HL-60/S4 (cell line): ENCODE measurements around the gene NPR2.

ENCODE experiments used
- in situ Hi-C: fragments of 300-500 bp; cut with MboI; formaldehyde crosslinking; loops from 2 replicates; pipeline ENCODE4 v1.14.3; 2022; ENCODE audit warnings: low sequenced_read_pairs

The NPR2 gene

DNA sequence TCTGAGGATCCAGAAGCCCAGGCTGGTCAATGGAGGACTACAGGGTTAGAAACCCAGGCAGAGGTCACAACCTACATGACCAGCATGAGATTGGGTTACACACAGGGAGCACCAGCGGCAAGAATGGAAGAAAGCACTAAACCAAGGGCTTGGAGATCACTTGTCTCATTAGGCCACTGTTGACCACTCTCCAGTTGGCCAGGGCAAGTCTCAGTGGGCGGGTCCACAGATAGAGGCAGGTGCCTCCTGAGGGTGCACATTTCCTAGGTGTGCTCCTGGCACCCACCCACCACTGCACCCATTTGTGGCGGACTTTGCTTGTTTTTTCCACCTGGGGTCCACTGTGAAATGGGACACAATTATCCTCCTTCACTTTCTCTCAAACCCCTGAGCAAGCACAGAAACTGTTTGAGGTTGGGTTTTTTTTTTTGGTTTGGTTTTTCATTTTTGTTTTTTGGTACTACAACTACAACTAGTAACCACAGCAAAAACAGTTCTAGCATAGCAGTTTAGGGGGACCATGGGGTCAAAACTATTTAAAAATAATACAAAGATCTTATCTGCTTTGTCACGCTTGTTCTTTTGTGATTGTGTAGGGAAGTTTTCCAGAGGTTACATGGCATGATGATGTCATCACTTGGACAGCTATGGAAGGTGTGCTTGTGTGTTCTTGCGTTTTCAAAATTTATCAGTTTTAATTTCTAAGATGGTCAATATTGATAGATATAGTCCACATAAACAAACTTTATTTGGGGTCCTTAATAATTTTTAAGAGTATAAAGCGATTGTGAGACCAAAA, 6.1 kb downstream of the NPR2 start:
- in situ Hi-C loops, result loop anchor here (25.0 kb wide), 1 partner anchor 90 kb away; no protein-coding TSS in a partner anchor

DNA sequence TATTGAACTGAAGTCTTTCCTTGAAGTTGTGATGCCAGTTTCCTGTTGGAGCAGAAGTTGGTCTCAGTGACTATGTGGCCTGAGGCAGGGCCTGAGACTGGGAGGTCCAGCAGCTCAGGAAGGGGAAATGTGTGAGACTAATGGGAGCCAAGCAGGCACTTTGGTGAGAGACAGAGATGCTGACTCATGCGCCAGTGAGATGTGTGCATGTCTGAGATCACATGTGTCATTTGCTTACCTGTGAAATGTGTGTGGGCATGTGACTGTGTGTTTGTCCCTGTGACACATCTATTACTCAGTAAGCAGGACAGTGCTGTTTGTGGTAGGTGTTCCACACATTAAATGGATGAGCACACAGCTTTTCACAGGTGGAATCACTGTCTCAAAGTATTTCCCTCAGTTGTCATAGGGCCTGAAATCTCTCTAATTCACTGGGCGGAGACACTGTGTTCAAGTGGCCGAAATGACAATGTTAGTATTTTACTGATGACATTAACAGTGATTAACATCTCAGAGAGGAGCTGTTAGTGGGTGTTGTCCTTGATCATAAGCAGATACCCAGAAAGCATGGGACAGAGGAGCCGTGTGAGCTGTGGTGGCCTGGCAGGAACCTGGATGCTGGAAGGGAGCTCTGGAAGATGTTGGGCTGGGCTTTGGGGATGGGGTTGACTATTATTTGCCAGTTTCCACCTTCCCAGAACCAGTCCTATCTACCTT, 7.4 kb downstream of the NPR2 start:
- in situ Hi-C loops, result loop anchor here (25.0 kb wide), 1 partner anchor 88 kb away; no protein-coding TSS in a partner anchor

DNA sequence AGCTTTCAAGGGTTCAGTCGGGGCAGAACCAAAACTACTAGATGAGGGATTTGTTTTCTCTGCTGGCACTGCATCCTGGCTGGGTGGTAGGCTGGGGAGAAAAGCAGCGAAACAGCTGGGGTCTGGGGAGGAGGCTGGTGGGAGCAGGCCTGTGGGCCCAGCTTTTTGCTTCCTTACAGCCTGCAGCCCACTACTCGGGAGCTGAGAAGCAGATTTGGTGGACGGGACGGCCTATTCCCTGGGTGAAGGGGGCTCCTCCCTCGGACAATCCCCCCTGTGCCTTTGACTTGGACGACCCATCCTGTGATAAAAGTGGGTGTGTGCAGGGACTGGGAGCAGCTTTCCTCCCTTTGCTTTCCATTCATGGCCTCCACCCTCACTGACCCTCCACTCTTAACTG, 9.1 kb downstream of the NPR2 start:
- in situ Hi-C loops, result no loop called here

DNA sequence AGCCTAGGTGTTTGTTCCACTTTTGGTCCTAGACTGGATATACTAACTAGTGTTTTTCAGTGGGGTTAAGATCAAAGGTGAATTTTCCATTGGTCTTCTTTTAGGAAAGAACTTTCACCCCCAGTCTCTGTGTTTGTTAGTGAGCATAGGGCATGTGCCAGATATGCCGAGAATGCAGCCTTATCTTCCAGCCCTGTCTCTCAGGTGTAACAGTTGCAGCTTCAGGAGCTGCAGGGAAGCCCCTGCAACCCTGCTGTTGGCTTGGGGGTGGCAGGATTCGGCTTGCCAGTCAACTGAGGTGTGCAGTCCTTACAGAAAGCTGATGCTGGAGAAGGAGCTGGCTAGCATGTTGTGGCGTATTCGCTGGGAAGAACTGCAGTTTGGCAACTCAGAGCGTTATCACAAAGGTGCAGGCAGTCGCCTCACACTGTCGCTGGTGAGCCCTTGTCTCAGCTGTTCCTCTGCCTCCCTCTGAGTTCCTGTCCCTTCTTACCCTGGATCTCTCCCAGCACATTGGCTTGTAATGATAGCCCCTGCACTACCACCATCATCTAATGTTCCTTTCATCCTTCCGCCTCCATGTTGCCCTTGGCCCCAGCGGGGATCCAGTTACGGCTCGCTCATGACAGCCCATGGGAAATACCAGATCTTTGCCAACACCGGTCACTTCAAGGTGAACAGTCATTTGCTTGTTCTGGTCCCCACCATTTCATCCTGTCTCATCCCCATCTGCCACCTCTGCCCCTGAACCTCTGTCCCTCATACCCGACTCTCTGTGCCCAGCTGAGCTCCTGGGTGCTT, 10.1 kb downstream of the NPR2 start:
- in situ Hi-C loops, result no loop called here

DNA sequence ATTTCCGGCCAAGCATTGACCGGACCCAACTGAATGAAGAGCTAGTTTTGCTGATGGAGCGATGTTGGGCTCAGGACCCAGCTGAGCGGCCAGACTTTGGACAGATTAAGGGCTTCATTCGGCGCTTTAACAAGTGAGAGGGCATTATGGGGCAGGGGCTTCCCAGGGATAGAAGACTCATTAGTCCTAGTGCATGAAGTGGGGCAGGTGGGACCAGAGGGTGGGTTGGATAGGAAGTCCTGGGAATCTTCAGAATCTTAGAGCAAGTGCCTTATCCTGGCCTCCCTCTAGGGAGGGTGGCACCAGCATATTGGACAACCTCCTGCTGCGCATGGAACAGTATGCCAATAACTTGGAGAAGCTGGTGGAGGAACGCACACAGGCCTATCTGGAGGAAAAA, 14.7 kb downstream of the NPR2 start:
- in situ Hi-C loops, result no loop called here

DNA sequence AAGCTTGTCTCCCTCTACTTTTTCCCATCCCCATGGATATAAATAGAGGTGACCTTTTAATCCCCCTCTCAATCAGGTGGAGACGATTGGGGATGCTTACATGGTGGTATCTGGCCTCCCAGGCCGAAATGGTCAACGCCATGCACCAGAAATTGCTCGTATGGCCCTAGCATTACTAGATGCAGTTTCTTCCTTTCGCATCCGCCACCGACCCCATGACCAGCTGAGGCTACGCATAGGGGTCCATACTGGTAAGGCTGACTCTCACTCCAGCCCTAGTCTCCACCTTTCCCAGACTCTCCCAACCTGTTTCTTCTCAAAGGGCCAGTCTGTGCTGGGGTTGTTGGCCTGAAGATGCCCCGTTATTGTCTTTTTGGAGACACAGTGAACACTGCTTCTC, 17.0 kb downstream of the NPR2 start:
- in situ Hi-C loops, result no loop called here

DNA sequence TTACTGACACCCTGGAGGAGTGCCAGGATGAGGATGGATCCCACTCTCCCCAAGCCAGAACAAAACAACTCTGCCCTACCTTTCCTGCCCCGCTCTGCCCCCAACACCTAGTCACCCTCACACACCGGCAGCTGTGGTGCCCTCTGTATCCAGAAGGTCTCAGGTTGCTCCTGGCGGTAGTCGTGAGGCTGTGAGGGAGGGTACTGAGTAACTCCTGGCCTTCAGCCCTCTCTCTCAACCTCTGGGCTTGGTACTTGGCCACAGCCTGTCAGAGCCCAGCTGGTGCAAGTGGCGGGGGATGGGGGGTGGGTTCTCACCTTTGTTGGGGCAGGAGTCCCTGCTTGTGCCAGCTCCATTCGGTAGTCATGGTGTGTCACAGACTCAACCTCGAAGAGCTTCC, 18.7 kb downstream of the NPR2 start:
- in situ Hi-C loops, result no loop called here

DNA sequence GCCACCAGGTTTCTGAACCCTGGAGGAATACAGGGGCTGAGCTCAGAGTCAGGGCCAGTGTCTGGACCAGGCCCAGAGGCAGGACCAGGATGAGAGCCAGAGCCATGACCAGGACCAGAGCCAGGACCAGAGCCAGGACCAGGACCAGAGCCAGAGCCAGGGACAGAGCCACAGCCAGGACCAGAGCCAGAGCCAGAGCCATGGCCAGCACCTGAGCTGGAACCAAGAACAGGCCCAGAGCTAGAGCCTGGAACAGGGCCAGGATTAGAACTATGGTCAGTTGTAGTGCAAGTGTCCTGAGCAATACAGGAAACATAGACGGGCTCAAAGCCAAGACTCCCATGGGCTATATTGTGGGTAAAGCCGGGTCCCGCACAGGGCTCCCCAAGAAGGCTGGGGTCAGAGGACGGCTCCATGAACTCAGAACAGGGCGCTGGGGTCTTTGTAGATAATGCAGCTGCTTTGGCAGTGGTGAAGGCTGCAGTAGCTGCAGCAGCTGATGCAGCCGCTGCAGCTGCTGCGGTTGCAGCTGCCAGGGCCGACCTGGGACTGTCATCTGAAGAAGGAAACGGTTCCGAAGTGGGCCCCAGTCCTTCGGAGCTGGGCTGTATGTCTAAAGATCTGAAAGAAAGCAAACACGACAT, 20.1 kb downstream of the NPR2 start:
- in situ Hi-C loops, result no loop called here

DNA sequence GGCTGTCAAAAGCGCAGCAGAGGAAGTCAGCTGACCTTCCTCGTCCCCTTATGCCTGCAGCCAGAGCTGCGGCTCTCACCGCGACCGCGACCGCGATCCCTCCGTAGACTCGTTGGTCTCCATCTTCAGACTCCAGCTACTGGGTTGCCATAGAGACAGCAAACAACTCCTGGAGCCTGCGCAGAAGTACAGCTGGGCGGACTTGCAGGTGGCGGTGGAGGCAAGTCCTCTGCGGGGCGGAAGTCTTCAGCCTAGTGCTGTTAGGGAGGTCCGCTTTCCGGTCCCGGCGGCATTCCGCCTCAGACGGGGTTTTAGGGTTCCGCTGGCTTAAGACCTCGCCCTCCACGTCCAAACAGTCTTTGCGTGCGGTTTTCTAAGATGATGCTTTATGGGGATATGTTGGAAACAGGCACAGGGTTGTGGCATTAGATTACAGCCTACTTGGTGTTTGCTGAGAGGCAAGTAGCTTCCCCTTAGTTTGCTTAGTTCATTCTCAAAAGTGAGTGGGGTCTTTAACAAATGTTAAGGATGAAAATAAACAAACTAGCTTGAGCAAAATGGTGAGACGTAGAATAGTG, 20.7 kb downstream of the NPR2 start, which contains the start of gene SPAG8:
SPAG8 (minus strand) TSS at position 238 of the 578 bp plus-strand sequence; CDS start at position 123, 115 bp downstream.
- in situ Hi-C loops, result no loop called here

DNA sequence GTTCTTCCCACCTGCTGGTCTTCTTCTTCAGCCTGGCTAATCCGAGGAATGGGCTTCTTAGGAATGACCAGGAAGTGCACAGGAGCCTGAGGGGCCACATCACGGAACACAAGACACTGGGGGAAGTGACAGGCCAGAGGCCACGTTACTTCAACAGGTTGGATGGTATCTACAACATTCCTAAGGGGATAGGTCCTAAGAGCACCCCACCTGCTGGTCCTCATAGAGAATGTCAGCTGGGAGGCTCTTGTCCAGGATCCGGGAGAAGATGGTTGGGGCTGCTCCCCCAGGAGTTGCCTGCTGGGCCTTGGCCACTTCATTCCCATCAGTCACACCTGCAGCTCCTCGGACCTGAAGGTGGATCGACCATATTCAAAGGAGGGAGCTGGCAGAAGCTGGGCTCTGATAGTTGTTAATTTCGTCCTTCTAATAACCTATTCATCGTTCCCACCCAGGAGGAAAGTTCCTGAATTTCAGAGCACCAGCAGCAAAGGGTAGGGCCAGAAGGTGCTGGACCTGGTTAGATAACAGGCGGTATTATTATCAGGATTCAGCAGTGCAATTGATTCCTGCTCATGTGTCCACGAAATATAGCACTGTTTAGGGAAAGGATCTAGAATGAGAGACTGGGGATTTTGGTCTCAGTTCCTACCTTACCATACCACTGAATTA, 22.2 kb downstream of the NPR2 start:
- in situ Hi-C loops, result no loop called here

DNA sequence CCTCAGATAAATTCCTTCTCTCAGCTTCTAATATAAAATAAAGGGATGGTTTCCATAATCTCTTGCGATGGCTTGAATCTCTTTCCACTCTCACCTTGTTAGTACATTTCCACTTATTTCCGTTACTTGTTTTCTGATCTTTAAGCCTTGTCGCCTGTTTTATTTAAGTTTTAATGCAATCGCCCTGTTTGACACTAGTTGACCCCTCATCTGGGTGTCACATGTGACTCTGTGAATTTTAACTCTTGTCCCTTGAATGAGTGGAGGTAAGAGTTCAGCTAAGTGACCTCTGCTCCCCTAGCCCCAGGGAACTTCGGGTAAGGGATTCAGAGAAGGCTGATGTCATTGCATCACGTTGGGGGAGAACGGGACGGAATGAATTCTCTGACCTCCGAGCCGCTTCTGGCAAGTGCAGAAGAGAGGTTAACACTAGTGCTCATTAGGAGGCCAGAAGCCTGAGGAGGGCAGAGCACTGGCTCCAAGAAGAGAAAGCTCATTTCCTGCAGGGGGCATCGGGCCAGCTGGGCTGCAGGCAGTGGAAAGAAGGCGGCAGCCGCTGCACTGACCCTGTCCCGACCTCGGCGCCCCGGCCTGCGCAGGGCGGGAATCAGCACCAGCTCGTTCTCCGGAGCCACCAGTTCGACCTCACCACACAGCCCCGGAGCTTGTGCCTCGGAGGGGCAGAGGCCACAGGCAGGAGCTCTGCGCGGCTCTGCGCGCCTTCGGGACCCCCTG, 22.9 kb downstream of the NPR2 start:
- in situ Hi-C loops, result no loop called here

DNA sequence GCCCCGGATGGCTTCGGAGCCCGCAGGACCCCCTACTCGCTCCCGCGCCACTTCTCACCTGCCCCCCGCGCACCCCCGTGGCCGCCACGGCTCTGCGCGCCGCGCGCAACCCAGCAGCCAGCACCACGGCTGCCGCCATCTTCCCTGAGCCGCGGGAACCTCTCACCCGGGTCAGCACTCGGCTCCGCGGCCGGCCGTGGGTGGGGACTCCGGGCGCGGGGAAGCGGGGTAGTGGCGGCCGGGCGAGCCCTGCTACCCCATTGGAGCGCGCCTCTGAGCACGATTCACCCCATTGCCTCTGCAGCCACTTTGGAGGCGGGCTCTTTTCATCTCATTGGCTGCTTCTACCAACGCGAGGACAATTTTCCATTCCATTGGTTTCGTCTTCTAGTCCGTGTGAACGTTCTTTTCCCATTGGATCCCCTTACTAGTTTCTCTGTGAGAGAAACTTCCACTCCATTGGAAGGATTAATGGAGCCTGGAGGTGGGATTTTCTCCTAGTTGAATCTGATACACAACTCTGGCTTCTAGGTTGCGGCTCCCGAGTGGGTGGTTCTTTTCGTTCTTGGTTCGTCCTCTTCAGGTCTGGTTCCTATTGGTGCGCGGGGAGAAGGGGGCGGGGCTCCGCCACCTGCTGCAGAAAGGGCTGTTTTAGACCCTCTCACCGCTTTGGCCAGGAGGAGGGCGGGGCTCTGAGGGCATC, 23.6 kb downstream of the NPR2 start, which contains the start of gene HINT2:
HINT2 (minus strand) TSS at position 202 of the 703 bp plus-strand sequence; CDS start at position 139, 63 bp downstream.
- in situ Hi-C loops, result no loop called here

DNA sequence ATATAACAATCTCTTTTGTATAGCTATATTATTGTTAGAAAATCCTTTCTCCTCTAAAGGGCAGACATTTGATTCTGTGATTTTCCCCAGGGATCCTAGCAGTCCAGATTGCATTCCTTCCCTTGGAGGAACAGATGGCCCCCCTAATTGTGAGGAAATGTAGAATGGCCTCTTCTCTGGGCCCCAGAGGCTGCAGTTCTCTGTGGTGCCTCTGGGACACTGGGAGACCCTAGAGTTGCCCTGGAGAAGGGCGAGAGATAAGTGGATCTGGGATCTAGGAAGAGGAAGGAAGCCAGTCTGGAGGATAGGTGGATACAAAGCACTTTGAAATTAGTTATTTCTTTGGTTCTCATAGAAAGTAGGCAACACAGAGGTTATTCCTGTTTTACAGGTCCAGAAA, 25.3 kb downstream of the NPR2 start:
- in situ Hi-C loops, result no loop called here

DNA sequence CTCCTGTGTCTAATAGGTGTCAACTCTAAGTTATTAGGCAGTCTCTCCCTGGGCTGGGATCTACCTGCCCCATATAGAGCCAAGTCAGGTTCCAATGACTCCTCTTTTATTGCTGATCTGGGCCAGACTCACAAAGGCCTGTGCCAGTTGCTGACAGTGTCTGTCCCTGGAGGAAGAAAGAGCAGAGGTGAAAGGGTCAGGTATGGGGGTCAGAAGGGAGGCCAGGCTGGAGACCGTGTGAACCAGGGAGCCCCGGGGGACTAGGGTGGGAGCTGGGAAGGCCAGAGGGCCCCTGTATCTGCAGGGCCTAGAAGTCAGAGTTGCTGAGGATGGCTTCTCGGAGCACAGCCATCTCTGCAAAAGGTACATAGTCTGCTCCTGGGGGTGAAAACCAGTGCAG, 26.9 kb downstream of the NPR2 start:
- in situ Hi-C loops, result no loop called here

DNA sequence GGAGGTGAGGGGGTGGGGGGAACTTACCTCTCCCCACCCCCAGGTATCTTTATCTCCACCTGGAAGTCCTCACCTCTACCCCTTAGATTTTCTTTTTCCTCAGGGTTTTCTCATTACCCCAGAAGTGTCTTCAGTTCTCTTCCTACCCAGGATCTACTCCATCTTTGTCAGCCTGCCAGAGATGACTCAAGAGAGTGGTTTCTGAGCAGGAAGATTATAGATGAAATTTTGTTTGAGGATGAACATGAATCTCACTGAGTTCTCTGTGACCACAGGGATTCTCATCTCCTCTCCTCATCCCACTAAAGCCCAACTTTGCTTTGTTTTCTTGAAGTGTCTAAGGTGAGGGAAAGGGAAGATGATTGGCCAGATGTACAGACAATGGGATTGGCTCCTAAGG, 28.7 kb downstream of the NPR2 start:
- in situ Hi-C loops, result no loop called here

DNA sequence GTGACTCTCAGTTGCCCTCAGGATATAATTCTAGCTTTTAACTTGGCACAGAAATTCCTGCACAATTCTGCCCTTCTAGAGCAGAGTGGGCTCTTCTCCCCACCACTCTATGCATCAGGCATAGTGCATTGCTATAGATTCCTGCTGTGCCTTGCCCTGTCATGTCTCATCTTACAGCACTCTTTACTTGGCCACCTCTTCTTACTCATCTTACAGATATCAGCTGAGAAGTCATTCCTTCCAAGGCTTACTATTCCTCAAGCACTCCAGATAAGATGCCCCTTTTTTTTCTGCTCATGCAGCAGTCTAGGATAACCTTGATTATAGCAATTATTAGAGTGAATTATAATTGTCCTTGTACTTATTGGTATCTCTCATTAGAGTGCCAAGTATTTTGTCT, 31.5 kb downstream of the NPR2 start:
- in situ Hi-C loops, result no loop called here

DNA sequence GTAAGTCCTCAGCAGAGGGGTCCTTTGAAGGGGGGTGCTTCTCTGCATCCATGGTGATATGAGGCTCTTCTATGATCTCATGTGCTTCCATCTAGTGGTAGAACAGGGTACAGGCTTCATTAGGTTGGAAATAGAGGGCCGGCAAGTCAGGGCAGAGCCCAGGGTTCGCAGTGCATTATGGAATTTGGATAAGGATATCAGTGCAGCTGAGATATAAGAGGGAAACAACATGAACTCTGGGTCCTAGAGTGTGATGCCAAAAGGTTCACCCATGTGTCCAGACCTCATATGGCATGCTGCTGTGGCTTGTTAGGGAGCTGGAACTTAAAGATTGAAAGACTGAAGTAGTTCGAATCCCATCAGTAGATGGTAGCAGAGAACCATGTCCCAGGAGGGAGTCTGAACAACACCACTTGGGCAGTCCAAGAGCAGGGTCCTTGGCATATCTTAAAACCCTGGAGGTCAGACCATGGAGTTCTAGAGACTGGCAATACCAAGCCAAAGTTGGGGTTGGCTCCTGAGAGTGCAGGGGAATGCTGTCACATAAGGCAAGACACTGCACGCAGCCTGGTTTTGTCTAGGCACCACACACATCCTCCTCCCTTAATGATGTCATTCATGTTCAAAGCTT, 34.8 kb downstream of the NPR2 start:
- in situ Hi-C loops, result no loop called here

DNA sequence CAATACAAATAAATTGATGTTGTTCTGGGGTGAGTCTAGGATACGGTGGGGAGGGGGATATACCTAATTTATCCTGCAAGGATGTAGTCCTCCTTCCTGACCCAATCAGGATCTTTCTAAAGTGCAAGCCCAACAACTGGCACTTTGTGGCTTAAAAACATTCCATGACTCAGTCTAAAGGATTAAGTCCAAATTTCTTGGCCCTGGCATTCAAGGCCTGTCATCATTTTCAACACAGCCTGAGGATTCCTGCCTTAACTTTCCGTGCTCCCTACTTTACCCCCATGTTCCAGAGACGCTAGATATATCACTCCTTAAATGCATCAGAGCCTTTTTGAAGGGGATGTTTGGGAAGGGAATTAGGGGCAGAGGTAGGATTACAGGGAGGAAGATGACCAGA, 36.1 kb downstream of the NPR2 start:
- in situ Hi-C loops, result no loop called here
